Measurements from ENCODE around the gene KIAA1191.
A peak's percentile ranks its signal among the peaks of the same experiment; 100 is the strongest.
"Not testable (repeated sequence)": the region's sequence is repeated elsewhere in the genome, so short reads cannot be mapped to it uniquely, and the experiment has no call there.

KIAA1191 gene

DNA sequence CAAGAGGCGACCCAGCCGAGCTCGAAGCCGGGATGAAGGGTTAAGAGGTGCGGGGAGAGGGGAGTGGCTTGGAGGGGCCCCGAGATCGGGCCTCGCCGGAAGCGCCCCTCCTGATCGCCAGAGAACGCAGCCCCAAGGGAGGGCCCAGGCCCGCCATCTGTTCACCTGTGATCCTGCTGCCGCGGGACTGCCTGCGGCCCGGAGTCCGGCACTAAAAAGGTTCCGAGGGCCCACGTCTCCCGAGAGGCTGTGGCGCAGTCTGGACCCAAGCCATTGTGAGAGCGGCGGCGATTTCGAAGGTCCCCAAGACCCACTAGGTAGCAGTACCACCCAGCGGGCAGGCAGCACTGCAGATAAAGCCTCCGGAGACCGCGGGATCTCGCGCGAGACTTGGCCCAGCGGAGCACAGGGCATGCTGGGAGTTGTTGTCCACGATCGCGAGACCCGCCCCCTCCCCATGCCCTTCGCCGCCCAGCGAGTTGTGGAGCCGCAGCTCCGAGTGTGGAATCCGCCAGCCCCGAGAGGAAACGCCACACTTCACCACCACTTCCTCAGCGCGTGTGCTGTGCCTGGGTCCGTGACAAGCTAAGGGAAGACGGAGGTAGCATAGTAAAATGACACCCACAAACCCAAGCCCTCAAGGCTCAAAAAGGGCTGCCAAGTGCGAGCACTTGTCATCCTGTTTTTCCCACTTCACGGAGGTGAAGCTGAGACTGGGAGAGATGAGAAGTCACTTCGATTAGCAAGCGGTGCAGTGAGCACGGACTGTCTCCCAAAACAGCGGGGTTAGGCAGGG, at the start of gene KIAA1191:
TSS of gene KIAA1191 (minus strand) at position 328 of the 796 bp plus-strand sequence. CDS start 2,256 bp downstream, outside the sequence.
- Histone ChIP-seq H3K9me3 (ENCODE audit: control insufficient read depth in 1 of 2, low read length in 2 of 2) (no peaks in the 10 kb centered on the region), H3K27me3 (ENCODE audit: low read depth, low read length) (no peaks in the 10 kb centered on the region), H3K27ac (ENCODE audit: low read length) (peak within 1 kb of the TSS; percentile 62), H3K36me3 (ENCODE audit: control insufficient read depth in 1 of 2, insufficient read depth in 2 of 2, low read length in 2 of 2) (peaks cover 6 to 7% of the 10 kb centered on the region in 2 donors), H3K4me1 (ENCODE audit: control insufficient read depth in 1 of 2, insufficient read depth in 2 of 2, low read length in 2 of 2) (peaks cover 0 to 22% of the 10 kb centered on the region in 2 donors), H3K4me3 (ENCODE audit: low read depth in 1 of 2, low read length in 2 of 2) (peak within 1 kb of the TSS; percentile 89 to 99)

DNA sequence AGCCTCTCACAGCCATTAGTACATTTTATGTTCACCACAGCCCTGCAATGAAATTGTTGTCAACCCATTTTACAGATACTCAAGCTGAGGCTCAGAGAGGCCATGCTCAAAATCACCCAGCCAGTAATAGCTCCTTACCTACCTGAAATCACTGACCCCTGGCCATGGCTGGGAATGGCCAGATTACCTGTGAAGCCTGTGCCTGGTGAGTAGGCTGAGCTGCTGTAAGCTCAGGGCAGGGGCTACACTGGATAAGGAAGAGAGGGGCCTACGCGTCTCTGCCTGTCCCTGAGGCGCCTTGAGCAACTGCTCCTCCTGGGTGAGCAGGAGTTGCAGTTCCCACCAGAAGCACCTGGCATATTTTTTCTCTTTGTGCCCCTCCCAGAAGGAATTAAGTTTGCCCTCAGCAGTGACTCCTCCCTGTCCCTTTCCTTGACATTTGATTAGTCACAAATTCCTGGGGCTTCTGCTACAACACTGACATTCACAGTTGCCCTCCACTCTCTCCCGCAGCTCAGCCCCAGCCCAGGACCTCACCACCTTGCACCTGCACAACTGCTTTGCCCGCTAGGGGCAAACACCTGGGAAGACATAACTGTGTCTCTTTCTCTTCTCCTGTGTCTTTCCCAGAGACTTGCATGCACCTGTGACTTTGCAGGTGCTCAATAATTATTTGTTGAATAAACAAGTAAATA, 49.1 kb upstream of the KIAA1191 start:
- Histone ChIP-seq H3K4me3 (ENCODE audit: low read depth in 1 of 2, low read length in 2 of 2) (no peak overlapping the region), H3K36me3 (ENCODE audit: control insufficient read depth in 1 of 2, insufficient read depth in 2 of 2, low read length in 2 of 2) (peaks cover 16 to 41% of the 10 kb centered on the region in 2 donors), H3K27ac (ENCODE audit: low read length) (no peak overlapping the region), H3K27me3 (ENCODE audit: low read depth, low read length) (no peaks in the 10 kb centered on the region), H3K4me1 (ENCODE audit: control insufficient read depth in 1 of 2, insufficient read depth in 2 of 2, low read length in 2 of 2) (peaks cover 25 to 38% of the 10 kb centered on the region in 2 donors), H3K9me3 (ENCODE audit: control insufficient read depth in 1 of 2, low read length in 2 of 2) (no peaks in the 10 kb centered on the region)

DNA sequence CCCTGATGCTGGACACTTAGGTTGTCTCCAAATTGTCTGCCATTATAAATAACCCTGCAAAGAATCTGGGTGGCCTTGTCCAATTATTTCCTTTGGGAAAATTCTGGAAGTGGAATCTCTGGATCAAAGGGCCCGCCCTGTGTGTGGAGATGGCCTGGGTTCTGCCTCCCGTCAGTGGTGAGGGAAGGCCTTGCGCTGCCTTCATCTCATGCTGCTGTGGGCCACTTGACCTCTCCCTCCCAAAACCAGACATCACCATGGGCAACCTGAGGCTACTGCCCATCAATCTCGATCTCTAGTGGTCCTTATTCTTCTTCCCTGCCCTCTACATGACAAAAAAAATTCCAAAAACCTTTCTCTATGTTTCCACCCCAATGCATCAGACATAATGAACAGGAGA, 48.2 kb upstream of the KIAA1191 start:
- Histone ChIP-seq H3K4me3 (ENCODE audit: low read depth in 1 of 2, low read length in 2 of 2) (no peak overlapping the region), H3K4me1 (ENCODE audit: control insufficient read depth in 1 of 2, insufficient read depth in 2 of 2, low read length in 2 of 2) (peaks cover 20 to 32% of the 10 kb centered on the region in 2 donors), H3K27ac (ENCODE audit: low read length) (no peak overlapping the region), H3K36me3 (ENCODE audit: control insufficient read depth in 1 of 2, insufficient read depth in 2 of 2, low read length in 2 of 2) (peaks cover 18 to 45% of the 10 kb centered on the region in 2 donors), H3K27me3 (ENCODE audit: low read depth, low read length) (no peaks in the 10 kb centered on the region), H3K9me3 (ENCODE audit: control insufficient read depth in 1 of 2, low read length in 2 of 2) (no peaks in the 10 kb centered on the region)

- no peaks in the 10 kb centered on the region for H3K27me3 ChIP-seq (ENCODE audit: low read depth, low read length)
- no peak overlapping the region for H3K4me3 ChIP-seq (ENCODE audit: low read depth in 1 of 2, low read length in 2 of 2)
- no peak overlapping the region for H3K27ac ChIP-seq (ENCODE audit: low read length)
- peaks cover 18 to 55% of the 10 kb centered on the region in 2 donors for H3K36me3 ChIP-seq (ENCODE audit: control insufficient read depth in 1 of 2, insufficient read depth in 2 of 2, low read length in 2 of 2)
- H3K9me3 ChIP-seq (ENCODE audit: control insufficient read depth in 1 of 2, low read length in 2 of 2), result no peaks in the 10 kb centered on the region
- peaks cover 12 to 20% of the 10 kb centered on the region in 2 donors for H3K4me1 ChIP-seq (ENCODE audit: control insufficient read depth in 1 of 2, insufficient read depth in 2 of 2, low read length in 2 of 2)
Measured at GRCh38 chr5:176408590-176408989, 47.0 kb upstream of the KIAA1191 start.

DNA sequence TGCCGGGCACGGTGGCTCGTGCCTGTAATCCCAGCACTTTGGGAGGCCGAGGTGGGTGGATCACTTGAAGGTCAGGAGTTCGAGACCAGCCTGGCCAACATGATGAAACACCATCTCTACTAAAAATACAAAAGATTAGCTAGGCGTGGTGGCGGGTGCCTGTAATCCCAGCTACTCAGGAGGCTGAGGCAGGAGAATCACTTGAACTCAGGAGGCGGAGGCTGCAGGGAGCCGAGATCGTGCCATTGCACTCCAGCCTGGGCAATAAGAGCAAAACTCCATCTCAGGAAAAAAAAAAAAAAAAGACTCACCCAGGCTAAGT, 46.6 kb upstream of the KIAA1191 start:
- not testable (repeated sequence) for H3K27ac ChIP-seq (ENCODE audit: low read length); H3K27me3 ChIP-seq (ENCODE audit: low read depth, low read length); H3K9me3 ChIP-seq (ENCODE audit: control insufficient read depth in 1 of 2, low read length in 2 of 2); H3K4me3 ChIP-seq (ENCODE audit: low read depth in 1 of 2, low read length in 2 of 2)
- H3K4me1 ChIP-seq (ENCODE audit: control insufficient read depth in 1 of 2, insufficient read depth in 2 of 2, low read length in 2 of 2), result peaks cover 8 to 16% of the 10 kb centered on the region in 2 donors
- peaks cover 18 to 55% of the 10 kb centered on the region in 2 donors for H3K36me3 ChIP-seq (ENCODE audit: control insufficient read depth in 1 of 2, insufficient read depth in 2 of 2, low read length in 2 of 2)

DNA sequence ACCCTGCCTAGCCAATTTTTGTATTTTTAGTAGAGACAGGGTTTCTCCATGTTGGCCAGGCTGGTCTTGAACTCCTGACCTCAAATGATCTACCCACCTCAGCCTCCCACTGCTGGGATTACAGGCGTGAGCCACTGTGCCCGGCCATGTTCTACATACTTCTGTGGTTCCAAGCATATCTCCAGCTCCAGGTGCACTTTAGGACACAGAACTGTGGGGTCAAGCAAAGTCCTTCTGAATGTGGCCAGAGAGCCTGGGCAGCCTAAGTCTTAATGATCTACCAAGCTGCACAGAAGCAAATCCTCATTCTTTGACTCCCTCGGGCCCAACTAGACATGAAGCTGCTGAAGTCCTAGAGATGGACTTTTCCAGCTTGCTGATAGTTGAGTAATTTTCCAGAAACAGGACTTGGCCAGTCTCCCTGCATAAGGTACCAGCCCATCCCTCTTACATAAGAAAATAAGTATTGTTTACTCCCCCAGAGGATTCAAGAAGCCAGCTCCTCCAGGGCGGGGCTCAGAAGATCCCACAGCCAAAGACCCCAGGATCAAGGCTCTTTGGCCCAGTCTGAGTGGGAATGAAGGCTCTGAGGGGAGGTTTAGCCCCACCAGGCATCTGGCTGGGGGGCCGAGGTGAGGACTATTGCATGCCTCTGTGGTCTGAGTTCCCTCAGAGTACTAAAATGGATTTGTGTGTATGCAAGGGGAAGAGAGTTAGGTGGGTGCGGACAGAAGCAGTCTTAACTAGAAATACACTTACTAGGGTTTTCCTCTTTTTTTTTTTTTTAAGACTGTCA, 46.1 kb upstream of the KIAA1191 start:
- peaks cover 18 to 55% of the 10 kb centered on the region in 2 donors for H3K36me3 ChIP-seq (ENCODE audit: control insufficient read depth in 1 of 2, insufficient read depth in 2 of 2, low read length in 2 of 2)
- H3K4me1 ChIP-seq (ENCODE audit: control insufficient read depth in 1 of 2, insufficient read depth in 2 of 2, low read length in 2 of 2), result peaks cover 3 to 12% of the 10 kb centered on the region in 2 donors

GRCh38 chr5:176406436-176407052, 45.0 kb upstream of the KIAA1191 start:
- no peaks in the 10 kb centered on the region for H3K27me3 ChIP-seq (ENCODE audit: low read depth, low read length)
- no peak overlapping the region for H3K27ac ChIP-seq (ENCODE audit: low read length)
- H3K4me3 ChIP-seq (ENCODE audit: low read depth in 1 of 2, low read length in 2 of 2), result no peak overlapping the region
- peaks cover 0 to 9% of the 10 kb centered on the region in 2 donors for H3K4me1 ChIP-seq (ENCODE audit: control insufficient read depth in 1 of 2, insufficient read depth in 2 of 2, low read length in 2 of 2)
- H3K9me3 ChIP-seq (ENCODE audit: control insufficient read depth in 1 of 2, low read length in 2 of 2), result no peaks in the 10 kb centered on the region
- H3K36me3 ChIP-seq (ENCODE audit: control insufficient read depth in 1 of 2, insufficient read depth in 2 of 2, low read length in 2 of 2), result peaks cover 18 to 55% of the 10 kb centered on the region in 2 donors

More for the DNA sequence above, 46.1 kb upstream of the KIAA1191 start:
- Histone ChIP-seq H3K4me3 (ENCODE audit: low read depth in 1 of 2, low read length in 2 of 2) (no peak overlapping the region), H3K27ac (ENCODE audit: low read length) (no peak overlapping the region), H3K9me3 (ENCODE audit: control insufficient read depth in 1 of 2, low read length in 2 of 2) (no peaks in the 10 kb centered on the region), H3K27me3 (ENCODE audit: low read depth, low read length) (no peaks in the 10 kb centered on the region)

DNA sequence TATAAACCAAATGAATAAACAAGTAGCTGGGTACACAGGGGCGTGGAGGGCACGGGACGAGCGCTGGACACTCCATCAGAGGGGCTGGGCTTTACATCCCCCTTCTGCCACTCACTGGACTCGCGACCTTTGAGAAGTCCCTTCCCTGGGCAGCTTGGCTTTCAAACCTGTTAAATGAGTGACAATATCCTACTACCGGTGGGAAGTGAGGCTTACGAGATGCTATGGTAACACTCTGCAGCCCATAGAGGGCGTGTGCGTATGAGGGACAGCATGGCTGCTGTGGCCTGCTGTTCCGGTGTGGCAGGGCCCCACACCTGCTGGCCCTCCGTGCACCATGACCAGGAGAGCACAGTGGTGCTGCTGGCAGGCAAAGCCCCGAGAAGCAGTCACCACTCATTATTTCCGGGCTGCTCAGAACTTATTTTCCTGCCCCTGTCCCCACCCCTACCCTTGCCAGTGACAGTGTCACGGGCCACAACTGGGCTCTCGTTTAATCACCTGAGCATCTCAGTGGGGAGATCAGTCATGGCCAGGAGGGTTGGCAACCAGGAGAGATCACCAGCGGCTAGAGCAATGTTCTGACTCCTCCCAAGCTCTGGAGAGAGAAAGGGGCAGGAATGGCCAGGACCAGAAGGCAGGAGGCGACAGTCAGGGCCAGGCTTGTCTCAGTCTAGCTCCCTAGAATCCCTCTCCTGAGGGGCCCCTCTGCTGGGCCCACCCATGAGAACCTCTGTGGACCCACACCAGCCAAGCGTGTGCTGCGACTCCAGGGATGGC, 44.3 kb upstream of the KIAA1191 start:
- Histone ChIP-seq H3K4me3 (ENCODE audit: low read depth in 1 of 2, low read length in 2 of 2) (no peak overlapping the region), H3K4me1 (ENCODE audit: control insufficient read depth in 1 of 2, insufficient read depth in 2 of 2, low read length in 2 of 2) (peaks cover 0 to 9% of the 10 kb centered on the region in 2 donors), H3K27ac (ENCODE audit: low read length) (no peak overlapping the region), H3K27me3 (ENCODE audit: low read depth, low read length) (no peaks in the 10 kb centered on the region), H3K36me3 (ENCODE audit: control insufficient read depth in 1 of 2, insufficient read depth in 2 of 2, low read length in 2 of 2) (peaks cover 18 to 55% of the 10 kb centered on the region in 2 donors), H3K9me3 (ENCODE audit: control insufficient read depth in 1 of 2, low read length in 2 of 2) (no peaks in the 10 kb centered on the region)

DNA sequence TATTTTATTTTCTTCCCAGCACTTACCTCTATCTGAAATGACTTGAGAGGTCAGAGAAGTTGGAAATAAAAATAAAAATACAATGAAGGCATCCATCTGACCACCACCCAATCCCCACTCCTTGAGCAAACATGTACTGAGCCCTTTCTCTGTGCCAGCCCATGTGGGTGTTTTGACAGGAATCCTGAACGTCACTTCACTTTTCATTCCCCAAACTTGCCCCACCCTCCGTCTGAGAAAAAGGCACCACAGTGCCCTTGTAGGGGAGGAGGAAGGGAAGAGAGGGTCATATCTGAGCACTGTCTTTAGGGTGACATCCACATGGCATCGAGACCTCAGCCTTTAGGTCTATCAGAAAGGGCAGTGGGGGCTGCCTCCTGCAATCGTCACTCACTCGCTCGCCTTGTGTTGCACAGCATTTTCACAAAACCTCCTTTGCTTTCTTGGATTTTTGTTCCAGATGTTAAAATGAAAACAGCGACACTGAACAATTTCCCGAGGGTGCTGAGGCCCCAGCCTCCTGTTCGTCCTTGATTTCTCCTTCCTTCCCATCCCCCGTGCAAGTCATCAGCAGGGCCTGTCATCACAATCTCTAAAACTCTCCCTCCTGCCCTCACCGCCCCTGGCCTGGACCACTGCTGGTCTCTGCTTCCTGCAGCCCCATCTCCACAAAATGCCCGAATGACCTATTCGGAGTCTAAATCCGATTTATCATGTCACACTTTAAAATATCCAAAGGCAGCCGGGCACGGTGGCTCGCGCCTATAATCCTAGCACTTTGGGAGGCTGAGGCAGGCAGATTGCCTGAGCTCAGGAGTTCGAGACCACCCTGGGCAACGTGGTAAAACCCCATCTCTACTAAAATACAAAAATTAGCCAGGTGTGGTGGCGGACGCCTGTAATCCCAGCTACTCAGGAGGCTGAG, 40.0 kb upstream of the KIAA1191 start:
- Histone ChIP-seq H3K4me1 (ENCODE audit: control insufficient read depth in 1 of 2, insufficient read depth in 2 of 2, low read length in 2 of 2) (peaks cover 0 to 4% of the 10 kb centered on the region in 2 donors), H3K36me3 (ENCODE audit: control insufficient read depth in 1 of 2, insufficient read depth in 2 of 2, low read length in 2 of 2) (peaks cover 11 to 34% of the 10 kb centered on the region in 2 donors), H3K9me3 (ENCODE audit: control insufficient read depth in 1 of 2, low read length in 2 of 2) (no peaks in the 10 kb centered on the region), H3K4me3 (ENCODE audit: low read depth in 1 of 2, low read length in 2 of 2) (no peak overlapping the region), H3K27ac (ENCODE audit: low read length) (peak overlapping the region; percentile 51), H3K27me3 (ENCODE audit: low read depth, low read length) (no peaks in the 10 kb centered on the region)

Data from muscle layer of duodenum (tissue), 2 donors.